Heart left ventricle (tissue), 16 donors: ENCODE data around the gene DBR1. TPM values are rescaled to one million over a fixed set of nuclear protein-coding genes. Genes with fewer than 3 reads are reported as not detected.

ENCODE experiments used
- ATAC-seq, 4 donors: fragments of 200-7000 bp; cut with Tn5 transposase; one replicate each; pipeline ENCODE4 v1.9.1; 2020 to 2022; ENCODE audit warnings: moderate library complexity in 4 of 4, mild to moderate bottlenecking in 3 of 4, moderate number of reproducible peaks in 1 of 4
- DNase-seq, 5 donors: peaks; one replicate each; pipeline ENCODE4 v3.0.0-alpha.2; 2020
- H3K27ac ChIP-seq, 12 donors: fragments of 200-600 bp; sonication (generic) in 4 of 12; one replicate each; pipeline versions ENCODE4 v1.5.0 to v1.8.0; 2016 to 2022; ENCODE audit warnings: mild to moderate bottlenecking in 2 of 12
- H3K27me3 ChIP-seq, 9 donors: fragments of 200-600 bp; sonication (generic) in 2 of 9; one replicate each; pipeline versions ENCODE4 v1.5.1 to v1.8.0; 2016 to 2022; ENCODE audit warnings: mild to moderate bottlenecking in 3 of 9
- H3K36me3 ChIP-seq, 9 donors: fragments of 200-600 bp; sonication (generic) in 2 of 9; one replicate each; pipeline versions ENCODE4 v1.5.0 to v1.8.0; 2018 to 2022; ENCODE audit warnings: mild to moderate bottlenecking in 2 of 9
- H3K4me1 ChIP-seq, 12 donors: fragments of 200-600 bp; sonication (generic) in 4 of 12; one replicate each; pipeline versions ENCODE4 v1.5.0 to v1.8.0; 2016 to 2022; ENCODE audit warnings: mild to moderate bottlenecking in 3 of 12
- H3K4me3 ChIP-seq, 12 donors: fragments of 200-600 bp; sonication (generic) in 4 of 12; one replicate each; pipeline versions ENCODE4 v1.5.0 to v1.8.0; 2017 to 2022; ENCODE audit warnings: mild to moderate bottlenecking in 9 of 12, moderate library complexity in 4 of 12
- H3K9me3 ChIP-seq, 12 donors: fragments of 200-600 bp; sonication (generic) in 4 of 12; one replicate each; pipeline versions ENCODE4 v1.5.0 to v1.8.0; 2016 to 2022; ENCODE audit warnings: mild to moderate bottlenecking in 1 of 12
- CTCF ChIP-seq, 12 donors: fragments of 200-600 bp; sonication (generic) in 4 of 12; IDR thresholded peaks; one replicate each; pipeline versions ENCODE4 v1.5.0 to v1.8.0; 2018 to 2022; ENCODE audit warnings: antibody characterized with exemption in 12 of 12, mild to moderate bottlenecking in 5 of 12
- POLR2A ChIP-seq, 2 donors: fragments of 450-650 bp; IDR thresholded peaks; one replicate each; pipeline ENCODE4 v1.6.1; 2017; ENCODE audit warnings: antibody characterized with exemption in 2 of 2, mild to moderate bottlenecking in 2 of 2, moderate library complexity in 2 of 2
- WGBS, 4 donors: extraction: QIAGEN DNeasy Blood & Tissue Kit in 2 of 4; methylation state at CpG; one replicate each; pipeline versions ENCODE4 v1.1.5 to v1.1.7; 2013 to 2018; 5-methylcytosine and 5-hydroxymethylcytosine counted together
- intact Hi-C, 10 donors: fragments of 100-400 bp; cut with DNase I; formaldehyde crosslinking; loops; one replicate each; pipeline versions ENCODE4 v1.11.1 to v1.14.2; 2022
- long read RNA-seq, 3 donors: library from polyadenylated mRNA; unstranded; transcript quantifications; one replicate each; pipeline ENCODE4 v2.0.0, GENCODE V29; 2020 to 2021
- polyA plus RNA-seq, 2 donors: library from polyadenylated mRNA; stranded (reverse); fragments of 200-250 nt; gene quantifications; one replicate each; pipeline ENCODE4 v1.2.3, GENCODE V29; 2013
- total RNA-seq, 9 donors: library from RNA; depleted of rRNA in 2 of 9; stranded (reverse); fragments of >200 nt in 2 of 9; fragmentation: NEBNext Ultra II Directional in 3 of 9; extraction: Animal tissue kit (Norgen Biotek cat#: 25700) in 3 of 9; gene quantifications; one replicate each; pipeline versions ENCODE4 v1.1.0 to v1.2.4, GENCODE V29; 2016 to 2023
- donor health status: ischemic (EF 13 %, LVEDD 7.1; RV severe dilation, severe dysfunction).
- donor health status: healthy with polysubstance abuse.
- donor health status: DM: no; HTN: yes; CAD: no.
- donor health status: DM: no; HTN: no; CAD: no.
- donor health status: ischemic (EF 25% LVEDD 6.9; RV normal size, moderate dysfunction).
- donor health status: ischemic (EF 25% LVEDD 5.7; RV mildly dilated, moderate dysfunction).
- donor health status: healthy.
- donor health status: DM: yes; HTN: yes; CAD: no.
- donor health status: ischemic (EF 35%, LVEDD 5.7; RV mildly dilated, moderate dysfunction).
- donor health status: nonischemic (EF 11% LVEDD 7.7; RV severe dilation, severe dysfunction).
- donor health status: DM: yes; HTN: yes; CAD: no.
- donor health status: PGD.
- donor health status: ischemic (EF 29% LVEDD 5.4; RV normal size, mild dysfunction).
- donor health status: nonischemic (EF 23%, LVEDD 6.1; RV moderate dilation, normal function).

DBR1 gene
- 10 to 100 TPM in 1 of 9 donors, 1 to 10 TPM in 8; 6.2 to 11.0 (median 7.9) TPM for total RNA-seq
- 1 to 10 TPM; 3.2 to 8.1 TPM for polyA plus RNA-seq
- long read RNA-seq, donor 1, transcript DBR1-201 (8 exons, 2,666 nt) = major isoform, 5 of 7 reads
- long read RNA-seq, donor 1, partial matches to known transcripts = 1 of 7 reads
- long read RNA-seq, donor 1, other reads (novel, unspliced or antisense) = 1 of 7 reads
- long read RNA-seq, donor 2, transcript DBR1-201 (8 exons, 2,666 nt) = major isoform, 21 of 23 reads
- long read RNA-seq, donor 2, partial matches to known transcripts = 2 of 23 reads
- long read RNA-seq, donor 2, other reads (novel, unspliced or antisense) = 0 of 23 reads
- long read RNA-seq, donor 3, transcript DBR1-201 (8 exons, 2,666 nt) = major isoform, 9 of 10 reads
- long read RNA-seq, donor 3, partial matches to known transcripts = 0 of 10 reads
- long read RNA-seq, donor 3, other reads (novel, unspliced or antisense) = 1 of 10 reads

- peaks cover 0 to 34% (median 27%) of the 10 kb centered on the region in 9 donors for H3K36me3 ChIP-seq
- no peaks in the 10 kb centered on the region for H3K27me3 ChIP-seq
- intact Hi-C loops = loop anchor here in 1 of 10 donors (1.0 kb wide), 1 partner anchor 13 kb away; the partner anchor contains the start of gene ARMC8
- WGBS, 4 donors = 0 to 1% (median 0%) methylated on average over 17 to 38 of the region's 38 CpGs
- TF ChIP-seq CTCF (IDR thresholded peaks at IDR 0.05) = no peak
- TF ChIP-seq POLR2A (IDR thresholded peaks at IDR 0.05) = peak in 1 of 2 donors; percentile 79
- peak; percentile 80 to 96 (median 96) for ATAC-seq
- no peaks in the 10 kb centered on the region for H3K9me3 ChIP-seq
- H3K4me1 ChIP-seq = peaks cover 0 to 33% (median 18%) of the 10 kb centered on the region in 12 donors
- DNase-seq = peak; percentile 75 to 86 (median 85)
- H3K27ac ChIP-seq = peak within 1 kb of the TSS; percentile 67 to 90 (median 80)
- H3K4me3 ChIP-seq = peak within 1 kb of the TSS; percentile 54 to 99 (median 88)
Measured at GRCh38 chr3:138174421-138175131, at the start of gene DBR1. Gene DBR1 (minus strand): TSS chr3:138174921. CDS start chr3:138174795, 126 bp downstream.

- Histone ChIP-seq H3K36me3 (peaks cover 3 to 62% (median 49%) of the 10 kb centered on the region in 9 donors), H3K27ac (peak overlapping the region in 4 of 12 donors; percentile 10 to 85 (median 28)), H3K4me3 (no peak overlapping the region), H3K9me3 (no peaks in the 10 kb centered on the region), H3K4me1 (peaks cover 0 to 43% (median 8%) of the 10 kb centered on the region in 12 donors), H3K27me3 (no peaks in the 10 kb centered on the region)
- DNase-seq (no peak), ATAC-seq (no peak)
- intact Hi-C loops = loop anchor here in 1 of 10 donors (10.0 kb wide), 1 partner anchor 1152 kb away; no protein-coding TSS in a partner anchor
- TF ChIP-seq CTCF (IDR thresholded peaks at IDR 0.05) = no peak
- 60 to 85% (median 65%) methylated on average over 2 of the region's 2 CpGs for WGBS, 4 donors
Measured at GRCh38 chr3:138222942-138223287, 48.2 kb upstream of the DBR1 start.

- intact Hi-C loops = loop anchor here in 1 of 10 donors (10.0 kb wide), 1 partner anchor 1152 kb away; no protein-coding TSS in a partner anchor
- no peak for ATAC-seq
- H3K9me3 ChIP-seq = no peaks in the 10 kb centered on the region
- TF ChIP-seq POLR2A (IDR thresholded peaks at IDR 0.05) (no peak), CTCF (IDR thresholded peaks at IDR 0.05) (no peak)
- peak overlapping the region in 6 of 12 donors; percentile 8 to 85 (median 15) for H3K27ac ChIP-seq
- DNase-seq = no peak
- H3K36me3 ChIP-seq = peaks cover 3 to 57% (median 47%) of the 10 kb centered on the region in 9 donors
- 43 to 60% (median 47%) methylated on average over 2 of the region's 2 CpGs for WGBS, 4 donors
- H3K4me3 ChIP-seq = no peak overlapping the region
- H3K4me1 ChIP-seq = peaks cover 0 to 43% (median 8%) of the 10 kb centered on the region in 12 donors
- H3K27me3 ChIP-seq = no peaks in the 10 kb centered on the region
Measured at GRCh38 chr3:138222131-138222941, 47.6 kb upstream of the DBR1 start.
